HPDE6-E6E7 (cell line): ENCODE results near the gene FXR2.
"Not testable (repeated sequence)": the region's sequence is repeated elsewhere in the genome, so short reads cannot be mapped to it uniquely, and the experiment has no call there.

Experiments used
- DNase-seq: peaks from one replicate; pipeline ENCODE4 v3.0.0; 2011; ENCODE audit warnings: missing footprints; ENCODE audit errors: extremely low spot score

Gene FXR2

DNA sequence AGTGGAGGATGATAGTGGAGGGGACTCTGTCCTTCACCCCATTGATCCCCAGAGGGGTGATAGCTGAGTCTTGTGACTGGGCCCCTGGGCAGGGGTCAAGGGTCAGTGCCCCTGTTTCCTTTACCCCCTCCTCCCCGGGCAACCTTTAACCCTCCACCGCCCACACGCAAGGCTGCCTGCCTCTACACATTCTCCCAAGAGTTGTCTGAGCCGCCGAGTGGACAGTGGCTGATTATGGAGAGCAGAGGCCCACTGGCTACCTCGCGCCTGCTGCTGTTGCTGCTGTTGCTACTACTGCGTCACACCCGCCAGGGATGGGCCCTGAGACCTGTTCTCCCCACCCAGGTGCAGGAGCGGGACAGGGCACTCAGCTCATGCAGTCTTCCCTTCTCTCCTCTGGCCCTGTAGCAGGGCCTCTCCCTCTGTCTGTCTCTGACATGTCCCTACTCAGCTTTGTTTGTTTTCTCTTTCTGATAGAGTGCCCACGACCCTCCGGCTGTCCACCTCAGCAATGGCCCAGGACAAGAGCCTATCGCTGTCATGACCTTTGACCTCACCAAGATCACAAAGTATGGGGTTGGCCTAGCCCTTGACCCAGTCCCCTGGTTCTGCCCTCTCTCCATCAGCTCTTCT, 15.4 kb upstream of the FXR2 start, which contains the start of gene SHBG:
TSS of gene SHBG (plus strand) at position 197 of the 633 bp plus-strand sequence. CDS start at position 235, 38 bp downstream.
- DNase-seq, result no peak

GRCh38 chr17:7627250-7628121, 12.8 kb upstream of the FXR2 start, which contains the start of gene SAT2:
SAT2 (minus strand) TSS chr17:7627821; CDS start chr17:7627635, 186 bp downstream.
- DNase-seq, result peak; percentile 93

GRCh38 chr17:7626956-7627249, 12.2 kb upstream of the FXR2 start:
- no peak for DNase-seq

GRCh38 chr17:7626307-7626706, 11.6 kb upstream of the FXR2 start:
- no peak for DNase-seq

GRCh38 chr17:7625749-7626148, 11.1 kb upstream of the FXR2 start:
- not testable (repeated sequence) for DNase-seq

- DNase-seq, result no peak
Observed at GRCh38 chr17:7623661-7624060, 9.0 kb upstream of the FXR2 start.

GRCh38 chr17:7620835-7621234, 6.1 kb upstream of the FXR2 start:
- DNase-seq, result no peak

DNA sequence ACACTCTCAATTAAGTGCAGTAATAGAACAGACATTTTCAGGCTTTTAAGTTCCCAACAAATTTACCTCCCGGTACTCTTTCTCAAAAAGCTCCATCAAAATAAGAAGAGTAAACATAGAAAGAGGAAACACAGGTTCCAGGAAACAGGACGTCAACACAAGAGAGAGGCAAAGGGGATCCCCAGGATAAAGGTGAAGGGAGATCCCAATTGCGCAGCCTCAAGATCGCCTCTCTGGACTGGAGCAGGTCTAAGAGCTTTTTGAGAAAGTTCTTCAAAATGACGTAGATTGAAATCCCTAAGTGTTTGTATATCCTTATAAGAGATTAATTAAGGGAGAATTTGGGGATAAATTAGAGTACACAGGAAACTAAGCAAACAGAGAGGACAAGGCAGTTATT, 3.9 kb upstream of the FXR2 start:
- DNase-seq, result no peak

DNA sequence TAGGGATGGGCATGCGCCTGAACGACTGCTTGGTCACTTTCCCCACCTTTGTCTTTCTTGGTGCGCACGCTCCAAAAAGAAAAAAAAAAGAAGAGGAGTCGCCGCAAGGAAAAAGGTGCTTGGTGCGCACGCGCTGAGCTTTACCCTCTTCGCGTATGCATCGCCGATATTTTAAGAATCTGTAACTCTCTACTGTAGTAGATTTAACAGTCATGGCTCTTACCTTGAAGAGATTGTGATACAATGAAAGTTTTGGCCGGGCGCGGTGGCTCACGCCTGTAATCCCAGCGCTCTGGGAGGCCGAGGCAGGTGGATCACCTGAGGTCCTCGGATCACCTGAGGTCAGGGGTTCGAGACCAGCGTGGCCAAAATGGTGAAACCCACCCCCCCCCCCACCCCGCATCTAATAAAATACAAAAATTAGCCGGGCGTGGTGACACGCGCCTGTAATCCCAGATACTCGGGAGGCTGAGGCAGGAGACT, 609 bp upstream of the FXR2 start:
- DNase-seq, result no peak

DNA sequence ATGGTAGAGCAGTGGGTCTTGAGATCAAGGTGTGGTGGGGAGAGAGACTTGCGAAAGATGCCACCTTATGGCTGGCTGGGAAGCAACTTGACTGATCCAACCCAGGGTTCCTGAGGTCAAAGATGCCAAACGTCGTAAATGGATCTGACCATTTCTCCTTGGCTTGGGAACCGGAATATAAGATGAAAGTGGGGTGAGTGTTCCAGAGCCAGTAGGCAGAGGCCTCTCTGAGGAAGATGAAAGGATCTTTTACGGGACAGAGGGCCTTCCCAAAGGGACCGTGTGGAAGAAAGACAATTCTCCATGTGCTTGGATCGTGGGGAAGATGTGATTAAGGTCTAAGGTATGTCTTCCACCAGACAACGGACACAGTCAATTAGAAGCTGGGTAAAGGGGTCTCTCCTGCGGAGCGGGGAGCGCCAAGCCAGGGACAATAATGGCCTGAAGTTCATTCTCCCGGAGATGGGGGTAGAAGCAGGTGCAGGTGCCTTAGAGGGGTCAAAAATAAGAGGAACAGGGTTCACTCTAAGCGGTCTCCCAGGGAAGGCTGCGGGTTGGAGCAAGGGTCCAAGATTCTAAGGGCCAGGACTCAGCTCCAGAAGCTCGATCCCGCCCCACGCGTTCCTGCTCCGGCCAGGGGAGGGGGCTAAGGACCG, 800 bp downstream of the FXR2 start:
- DNase-seq, result no peak

DNA sequence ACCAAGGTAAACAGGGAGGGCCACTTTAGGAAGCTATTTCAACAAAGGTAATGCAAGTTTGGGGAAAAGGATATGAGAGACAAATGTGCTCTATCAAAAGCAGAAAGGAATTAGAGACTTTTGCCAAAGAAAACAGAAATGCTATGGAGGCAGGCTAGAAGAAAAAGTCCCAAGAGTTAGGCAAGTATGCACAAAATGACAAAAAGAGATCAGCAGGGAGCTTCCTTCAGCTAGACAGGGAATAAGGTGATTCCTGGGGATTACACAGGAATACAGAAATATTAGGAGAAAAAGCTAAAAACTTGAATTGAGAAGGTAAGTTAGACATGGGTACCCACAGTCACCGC, 2.4 kb downstream of the FXR2 start:
- no peak for DNase-seq

DNA sequence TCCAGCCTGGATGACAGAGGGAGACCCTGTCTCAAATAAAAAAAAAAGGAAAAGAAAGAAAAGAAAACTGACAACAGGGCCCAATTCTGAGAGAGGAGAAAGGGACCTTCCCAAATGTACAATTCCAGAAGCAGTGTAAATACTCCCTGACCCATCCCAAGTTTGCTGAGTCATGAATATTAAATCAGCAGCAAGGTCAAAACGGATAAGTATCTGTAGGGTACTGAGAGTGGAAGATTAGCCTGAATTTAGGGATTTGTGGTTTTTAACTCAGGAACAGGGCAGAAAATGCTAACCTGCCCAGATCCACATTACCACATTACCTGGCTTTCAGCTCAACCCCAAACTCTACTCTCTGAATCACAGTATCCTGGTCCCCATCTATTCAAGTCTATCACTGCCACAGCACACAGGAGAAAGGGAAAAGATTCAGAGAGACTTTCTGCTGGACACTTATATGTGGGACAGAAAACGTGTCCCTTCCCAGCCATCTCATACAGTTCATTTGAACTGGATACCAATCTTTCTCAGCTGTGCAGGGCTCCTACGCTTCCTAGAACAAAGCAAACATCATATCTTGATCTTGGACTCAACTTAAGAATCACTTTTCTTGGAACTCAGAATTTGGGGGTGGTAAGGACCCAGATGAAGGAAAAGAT, 2.9 kb downstream of the FXR2 start:
- no peak for DNase-seq

DNA sequence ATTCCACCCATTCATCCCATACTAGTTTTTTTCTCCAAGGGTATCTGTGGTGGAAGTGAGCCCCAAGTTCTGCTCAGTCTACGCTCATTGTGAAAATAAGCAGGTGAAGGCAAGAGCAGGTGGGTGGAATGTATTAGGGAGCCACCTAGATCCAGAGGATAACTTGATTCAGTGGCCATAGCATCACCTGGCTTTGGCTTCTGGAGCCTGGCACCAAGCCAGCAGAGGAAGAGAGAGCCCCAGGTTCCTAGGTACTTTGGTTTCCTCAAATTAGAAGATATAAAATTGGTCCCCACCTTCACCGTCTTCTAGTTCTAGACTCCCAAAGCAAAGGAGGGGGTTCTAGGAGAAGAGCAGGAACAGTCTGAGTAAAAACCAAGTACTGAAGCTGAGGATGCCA, 4.1 kb downstream of the FXR2 start:
- no peak for DNase-seq

DNA sequence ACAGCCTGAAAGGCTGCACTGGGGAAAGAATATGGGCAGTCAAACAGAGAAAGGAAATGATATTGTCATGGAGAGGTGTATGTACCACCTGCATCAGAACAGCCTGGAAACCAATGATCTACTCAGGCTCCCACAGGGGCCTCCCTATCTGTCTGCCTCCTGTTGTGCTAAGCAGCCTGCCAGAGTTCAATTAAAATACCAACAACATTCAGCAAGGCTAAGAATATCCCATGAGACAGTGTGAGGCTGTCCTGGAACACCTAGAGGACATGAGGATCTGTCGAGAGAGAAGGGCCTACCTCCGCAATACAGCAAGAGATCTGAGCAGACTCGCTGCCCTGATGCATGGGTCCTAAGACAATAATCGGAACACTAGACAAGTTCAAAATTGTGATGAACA, 8.4 kb downstream of the FXR2 start:
- DNase-seq, result no peak

- not testable (repeated sequence) for DNase-seq
Observed at GRCh38 chr17:7597561-7597960, 17.1 kb downstream of the FXR2 start.

DNA sequence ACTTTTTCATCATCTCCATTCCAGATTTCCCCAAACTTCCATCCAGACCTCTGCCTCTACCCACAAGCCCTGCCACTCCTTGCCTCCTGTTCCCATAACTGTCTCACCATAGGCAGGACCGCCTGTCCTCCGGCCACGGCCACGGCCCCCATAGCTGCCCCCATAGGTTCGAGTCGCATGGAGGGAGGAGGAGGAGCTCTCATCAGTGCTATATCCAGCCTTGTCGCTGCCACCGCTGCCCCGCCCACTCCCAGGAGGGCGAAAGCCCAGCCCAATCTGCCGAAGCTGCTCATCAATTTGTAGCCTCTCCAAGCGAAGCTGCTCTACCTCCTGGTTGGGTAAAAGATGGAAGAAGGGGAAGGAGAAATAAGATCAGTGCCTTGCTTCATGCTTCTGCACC, 21.4 kb downstream of the FXR2 start:
- DNase-seq, result no peak

DNA sequence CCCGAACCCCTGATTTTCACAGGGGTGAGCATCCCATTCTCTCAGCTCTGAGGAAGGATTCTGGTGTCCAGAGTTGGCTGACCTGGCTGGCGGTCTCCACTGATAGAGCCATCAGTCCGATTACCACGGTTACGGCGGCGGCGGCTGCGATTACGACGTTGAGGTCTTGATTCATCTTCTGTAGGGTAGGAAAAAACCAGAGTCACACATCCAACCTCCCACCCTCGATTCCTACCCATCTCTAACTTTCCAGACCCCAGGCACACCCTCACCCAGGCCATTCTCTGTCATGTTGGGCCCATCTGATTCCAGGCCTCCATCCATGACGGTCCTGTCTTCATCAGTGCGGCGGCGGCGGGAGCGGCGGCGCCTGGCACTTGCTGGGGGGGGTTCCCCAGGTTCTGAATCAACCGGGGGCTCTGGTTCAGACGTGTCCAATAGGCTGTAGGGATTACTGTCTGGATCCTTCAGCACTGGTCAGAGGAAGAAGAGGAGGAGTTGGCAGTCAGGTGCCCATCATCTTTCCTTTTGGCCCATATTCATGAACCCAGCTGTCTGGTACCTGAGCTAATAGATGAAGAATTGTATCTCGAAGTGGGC, 22.2 kb downstream of the FXR2 start:
- DNase-seq, result no peak

DNA sequence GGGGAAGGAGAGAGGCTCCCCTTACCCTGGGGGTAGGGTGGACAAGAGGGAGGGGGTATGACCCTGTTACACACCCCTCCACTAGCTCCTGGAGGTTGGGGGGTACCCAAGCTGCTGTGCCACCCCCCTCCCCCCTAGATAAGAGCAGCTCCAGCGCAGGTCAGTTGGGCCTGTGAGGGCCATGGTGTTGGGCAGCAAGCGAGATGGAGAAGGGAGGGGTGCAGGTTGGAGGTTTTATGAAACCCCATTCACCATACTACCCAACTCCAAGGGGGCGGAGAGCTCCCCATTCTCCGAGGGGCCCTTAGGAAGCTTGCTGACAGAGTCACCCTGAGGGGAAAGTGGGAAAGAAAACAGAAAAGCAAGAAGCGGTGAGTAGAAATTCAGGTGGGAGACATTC, 23.1 kb downstream of the FXR2 start:
- no peak for DNase-seq

- peak; percentile 72 for DNase-seq
Observed at GRCh38 chr17:7590743-7591142, 24.0 kb downstream of the FXR2 start.

DNA sequence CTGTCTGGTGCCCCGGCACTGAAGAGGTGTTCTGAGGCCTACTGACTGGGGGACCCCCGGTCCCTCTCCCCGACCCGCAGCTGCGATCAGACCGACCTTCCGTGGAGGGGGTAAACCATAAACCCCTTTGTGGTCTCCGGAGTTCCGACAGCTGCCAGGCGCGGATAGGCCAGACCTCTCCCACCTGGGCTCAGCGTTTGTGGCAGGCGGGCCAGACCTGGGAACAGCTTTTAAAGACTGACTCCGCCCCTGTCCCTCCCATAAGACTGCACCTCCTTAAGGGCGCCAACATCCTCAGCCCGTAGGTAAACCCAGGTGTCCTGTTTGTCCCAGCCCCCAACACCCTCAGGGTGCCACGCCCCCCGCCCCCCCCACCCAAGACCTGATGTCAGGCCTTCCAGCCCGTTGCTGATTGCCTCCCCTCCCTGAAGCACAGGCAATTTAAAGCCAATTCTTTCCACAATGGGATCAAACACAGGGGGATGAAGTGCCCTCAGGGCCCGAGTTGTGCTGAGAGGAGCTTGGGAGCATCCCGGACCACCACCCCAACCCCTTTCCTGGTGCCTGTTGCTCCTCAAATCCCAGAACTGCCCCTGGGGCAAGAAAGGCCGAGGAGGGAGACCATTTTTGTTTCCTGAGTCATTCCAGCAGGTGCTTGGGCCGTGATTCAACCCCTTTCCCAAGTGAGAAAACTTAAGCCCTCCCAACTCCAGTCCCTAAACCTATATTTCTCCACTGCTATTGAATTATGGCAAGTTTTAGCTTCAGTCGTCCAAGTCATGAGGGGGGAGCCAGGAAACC, 24.6 kb downstream of the FXR2 start, which contains the start of gene SOX15:
TSS of gene SOX15 (minus strand) at position 204 of the 801 bp plus-strand sequence. CDS start 418 bp downstream, outside the sequence.
- DNase-seq, result peak; percentile 74
